WI38 (cell line): ENCODE results near the gene FAM110D.

ENCODE experiments used
- H3K4me3 ChIP-seq: 2 replicates; pipeline ENCODE4 v1.5.1; 2011; ENCODE audit warnings: low read depth, mild to moderate bottlenecking, control low read depth, low read length
- CTCF ChIP-seq: IDR thresholded peaks from 2 replicates; pipeline ENCODE4 v1.5.1; 2012; ENCODE audit warnings: low read depth, mild to moderate bottlenecking, control low read depth, low read length

The FAM110D gene

DNA sequence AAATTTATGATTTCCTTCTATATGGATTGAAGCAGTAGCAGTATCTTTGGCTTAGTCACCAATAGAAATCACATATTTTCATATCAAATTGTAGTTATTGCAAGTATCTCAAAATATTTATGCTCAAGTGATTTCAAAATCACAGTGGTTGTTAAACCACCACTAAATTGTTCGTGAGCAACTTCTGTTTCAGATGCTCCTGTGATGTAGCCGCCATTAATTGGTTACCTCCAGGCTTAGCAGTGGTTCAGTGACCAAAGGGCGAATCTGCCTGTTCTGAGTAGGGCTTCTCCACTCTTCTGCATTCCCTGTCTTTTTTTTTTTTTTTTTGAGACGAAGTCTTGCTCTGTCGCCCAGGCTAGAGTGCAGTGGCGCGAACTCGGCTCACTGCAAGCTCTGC, 16.5 kb downstream of the FAM110D start:
- no peak overlapping the region for H3K4me3 ChIP-seq
- no peak for TF ChIP-seq CTCF

- no peak for TF ChIP-seq CTCF
- no peak within 1 kb of the TSS for H3K4me3 ChIP-seq
Observed at GRCh38 chr1:26177182-26177684, 18.4 kb downstream of the FAM110D start, which contains the start of gene CNKSR1. Gene CNKSR1, plus strand, starts transcription at chr1:26177491. Its CDS starts 57 bp downstream, at chr1:26177548.

DNA sequence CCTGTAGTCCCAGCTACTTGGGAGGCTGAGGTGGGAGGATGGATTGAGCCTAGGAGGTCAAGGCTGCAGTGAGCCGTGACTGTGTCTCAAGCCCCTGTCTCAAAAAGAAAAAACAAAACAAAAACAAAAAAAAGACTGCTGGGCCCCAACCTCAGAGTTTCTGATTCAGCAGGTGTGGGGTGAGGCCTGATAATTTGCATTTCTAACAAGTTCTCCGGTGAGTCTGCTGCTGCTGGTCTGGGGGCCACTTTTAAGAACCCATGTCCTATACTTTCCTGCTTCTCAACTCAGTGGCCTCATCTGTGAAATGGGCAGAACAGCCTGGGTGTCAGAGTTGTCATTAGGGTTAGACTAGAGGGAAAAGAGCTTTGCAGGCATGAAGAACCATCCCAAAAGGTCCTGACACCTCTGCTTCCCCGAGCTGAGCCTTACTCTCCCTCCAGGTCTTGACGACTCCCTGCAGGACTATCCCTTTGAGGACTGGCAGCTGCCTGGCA, 21.2 kb downstream of the FAM110D start:
- no peak overlapping the region for H3K4me3 ChIP-seq
- no peak for TF ChIP-seq CTCF

DNA sequence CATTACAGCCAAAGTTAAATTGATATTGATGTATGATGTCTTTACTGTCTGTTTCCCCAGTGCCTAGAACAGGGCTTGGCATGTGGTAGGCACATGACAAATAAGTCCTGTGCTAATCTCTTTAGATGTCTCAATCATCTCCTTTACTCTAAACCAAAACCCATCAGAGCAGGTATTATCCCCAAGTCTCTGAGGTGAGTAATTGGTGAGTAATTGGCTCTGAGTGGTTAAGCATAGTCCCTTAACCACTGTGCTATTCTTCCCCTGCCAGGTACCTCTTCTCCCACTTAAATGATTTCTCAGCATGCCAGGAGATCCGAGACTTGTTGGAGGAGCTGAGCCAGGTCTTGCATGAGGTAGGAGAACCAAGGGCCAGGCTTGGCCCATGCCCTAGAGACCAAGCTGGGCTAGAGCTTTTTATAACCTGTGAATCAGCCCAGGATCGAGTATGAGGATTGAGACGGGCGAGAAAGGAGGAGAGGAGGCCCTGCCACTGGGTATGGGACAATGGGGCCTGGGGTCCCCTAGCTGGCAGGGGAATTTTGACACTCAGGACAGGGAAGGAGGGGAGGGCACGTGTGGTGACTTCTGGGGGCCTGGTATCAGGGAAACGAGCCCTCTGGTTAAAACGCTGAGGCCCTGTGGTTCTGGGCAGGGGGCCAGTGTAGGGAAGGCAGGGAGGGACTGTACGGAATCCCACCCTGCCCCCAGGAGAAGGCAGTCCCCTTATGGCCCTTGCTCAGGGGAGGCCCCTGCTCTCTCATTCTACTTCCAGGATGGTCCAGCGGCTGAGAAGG, 22.9 kb downstream of the FAM110D start:
- no peak for TF ChIP-seq CTCF
- H3K4me3 ChIP-seq: no peak overlapping the region

- TF ChIP-seq CTCF: no peak
- no peak overlapping the region for H3K4me3 ChIP-seq
Observed at GRCh38 chr1:26182383-26182696, 23.5 kb downstream of the FAM110D start.

GRCh38 chr1:26184086-26184485, 25.2 kb downstream of the FAM110D start:
- no peak overlapping the region for H3K4me3 ChIP-seq
- no peak for TF ChIP-seq CTCF

DNA sequence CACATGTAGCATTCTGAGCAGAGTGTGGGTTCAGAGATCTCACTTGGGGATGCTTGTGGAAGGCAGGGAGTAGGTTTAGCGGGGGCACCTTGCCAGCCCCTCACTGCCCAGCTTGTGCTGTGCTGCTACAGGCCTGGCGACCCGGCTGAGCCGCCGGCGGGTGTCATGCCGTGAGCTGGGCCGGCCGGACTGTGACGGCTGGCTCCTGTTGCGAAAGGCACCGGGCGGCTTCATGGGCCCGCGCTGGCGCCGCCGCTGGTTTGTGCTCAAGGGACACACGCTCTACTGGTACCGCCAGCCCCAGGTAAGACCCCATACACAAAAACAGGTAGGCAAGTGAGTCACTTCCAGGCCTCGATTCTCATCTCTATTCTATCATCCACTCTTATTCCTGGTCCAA, 26.0 kb downstream of the FAM110D start:
- H3K4me3 ChIP-seq: no peak overlapping the region
- TF ChIP-seq CTCF: no peak
